ENCODE data around the gene RPL28. TPM values are rescaled to one million over a fixed set of nuclear protein-coding genes. Genes with fewer than 3 reads are reported as not detected.
A peak's percentile ranks its signal among the peaks of the same experiment; 100 is the strongest.

RPL28 gene
- total RNA-seq, 2 experiments from 2014 or later = 2,948 to 3,082 TPM

GRCh38 chr19:55345818-55346724, 39.7 kb upstream of the RPL28 start:
- ATAC-seq = no peak
- H3K27ac Mint-ChIP-seq = no peak overlapping the region
- DNase-seq = no peak
- H3K36me3 Mint-ChIP-seq (ENCODE audit: low read depth) = peaks cover 8% of the 10 kb centered on the region
- CTCF ChIA-PET = interaction anchor here (1.5 kb wide), 1 partner anchor 45 kb away, joined by 3 read pairs; no protein-coding TSS in a partner anchor
- peaks cover 2% of the 10 kb centered on the region for H3K27me3 Mint-ChIP-seq (ENCODE audit: low read depth)
- no peaks in the 10 kb centered on the region for H3K9me3 Mint-ChIP-seq (ENCODE audit: insufficient read depth)
- POLR2A ChIA-PET = interaction anchor here (1.3 to 1.4 kb wide), 2 partner anchors 37 to 44 kb away, joined by 4 to 5 read pairs; no protein-coding TSS in a partner anchor
- no peak overlapping the region for H3K4me3 Mint-ChIP-seq
- peaks cover 13% of the 10 kb centered on the region for H3K4me1 Mint-ChIP-seq (ENCODE audit: low read depth)

GRCh38 chr19:55346725-55347441, 38.8 kb upstream of the RPL28 start:
- ATAC-seq (no peak), DNase-seq (no peak)
- Mint-ChIP-seq H3K36me3 (ENCODE audit: low read depth) (peaks cover 7% of the 10 kb centered on the region), H3K27ac (no peak overlapping the region), H3K4me1 (ENCODE audit: low read depth) (peaks cover 16% of the 10 kb centered on the region), H3K9me3 (ENCODE audit: insufficient read depth) (no peaks in the 10 kb centered on the region), H3K27me3 (ENCODE audit: low read depth) (peaks cover 10% of the 10 kb centered on the region), H3K4me3 (no peak overlapping the region)
- ChIA-PET POLR2A (interaction anchor here (0.8 to 1.6 kb wide), 4 partner anchors 8 to 87 kb away, joined by 4 to 6 read pairs (median 4); no protein-coding TSS in a partner anchor), CTCF (interaction anchor here (1.5 kb wide), 1 partner anchor 45 kb away, joined by 3 read pairs; no protein-coding TSS in a partner anchor)

- no peak for DNase-seq
- H3K36me3 Mint-ChIP-seq (ENCODE audit: low read depth) = peaks cover 7% of the 10 kb centered on the region
- H3K27me3 Mint-ChIP-seq (ENCODE audit: low read depth) = peaks cover 15% of the 10 kb centered on the region
- no peak overlapping the region for H3K4me3 Mint-ChIP-seq
- peaks cover 22% of the 10 kb centered on the region for H3K4me1 Mint-ChIP-seq (ENCODE audit: low read depth)
- ChIA-PET CTCF (no interaction called here), POLR2A (interaction anchor here (0.8 to 1.6 kb wide), 3 partner anchors 8 to 88 kb away, joined by 4 to 6 read pairs (median 4); no protein-coding TSS in a partner anchor)
- no peaks in the 10 kb centered on the region for H3K9me3 Mint-ChIP-seq (ENCODE audit: insufficient read depth)
- H3K27ac Mint-ChIP-seq = no peak overlapping the region
- no peak for ATAC-seq
These were observed 38.2 kb upstream of the RPL28 start for GRCh38 chr19:55347442-55348009.

GRCh38 chr19:55348317-55349034, 37.3 kb upstream of the RPL28 start:
- ChIA-PET CTCF (no interaction called here), POLR2A (interaction anchor here (0.8 to 1.6 kb wide), 3 partner anchors 9 to 89 kb away, joined by 3 to 10 read pairs (median 6); partner anchors contain the start of gene KMT5C)
- peaks cover 3% of the 10 kb centered on the region for H3K36me3 Mint-ChIP-seq (ENCODE audit: low read depth)
- ATAC-seq = no peak
- DNase-seq = no peak
- peaks cover 24% of the 10 kb centered on the region for H3K27me3 Mint-ChIP-seq (ENCODE audit: low read depth)
- peaks cover 32% of the 10 kb centered on the region for H3K4me1 Mint-ChIP-seq (ENCODE audit: low read depth)
- H3K4me3 Mint-ChIP-seq = no peak overlapping the region
- H3K9me3 Mint-ChIP-seq (ENCODE audit: insufficient read depth) = no peaks in the 10 kb centered on the region
- H3K27ac Mint-ChIP-seq = no peak overlapping the region

- H3K27me3 Mint-ChIP-seq (ENCODE audit: low read depth) = peaks cover 36% of the 10 kb centered on the region
- ATAC-seq (no peak), DNase-seq (no peak)
- ChIA-PET POLR2A (interaction anchor here (0.8 kb wide), 1 partner anchor 11 kb away, joined by 3 read pairs; the partner anchor contains the start of gene KMT5C), CTCF (interaction anchor here (0.9 kb wide), 1 partner anchor 153 kb away, joined by 3 read pairs; no protein-coding TSS in a partner anchor)
- no peaks in the 10 kb centered on the region for H3K36me3 Mint-ChIP-seq (ENCODE audit: low read depth)
- no peaks in the 10 kb centered on the region for H3K9me3 Mint-ChIP-seq (ENCODE audit: insufficient read depth)
- H3K4me1 Mint-ChIP-seq (ENCODE audit: low read depth) = peaks cover 37% of the 10 kb centered on the region
- H3K4me3 Mint-ChIP-seq = no peak overlapping the region
- H3K27ac Mint-ChIP-seq = no peak overlapping the region
These were observed 35.0 kb upstream of the RPL28 start for GRCh38 chr19:55350620-55351315.

- Mint-ChIP-seq H3K4me1 (ENCODE audit: low read depth) (peaks cover 37% of the 10 kb centered on the region), H3K27me3 (ENCODE audit: low read depth) (peaks cover 37% of the 10 kb centered on the region), H3K36me3 (ENCODE audit: low read depth) (no peaks in the 10 kb centered on the region), H3K9me3 (ENCODE audit: insufficient read depth) (no peaks in the 10 kb centered on the region), H3K27ac (no peak overlapping the region), H3K4me3 (no peak overlapping the region)
- CTCF ChIA-PET = interaction anchor here (0.8 kb wide), 1 partner anchor 13 kb away, joined by 5 read pairs; the partner anchor contains the start of gene KMT5C
- DNase-seq (peak; percentile 38), ATAC-seq (no peak)
- POLR2A ChIA-PET = interaction anchor here (2.8 kb wide), 1 partner anchor 13 kb away, joined by 16 read pairs; the partner anchor contains the start of gene KMT5C
These were observed 33.7 kb upstream of the RPL28 start for GRCh38 chr19:55352040-55352439.

- ATAC-seq = no peak
- ChIA-PET CTCF (interaction anchor here (0.8 kb wide), 1 partner anchor 13 kb away, joined by 5 read pairs; the partner anchor contains the start of gene KMT5C), POLR2A (interaction anchor here (2.8 kb wide), 1 partner anchor 13 kb away, joined by 16 read pairs; the partner anchor contains the start of gene KMT5C)
- H3K36me3 Mint-ChIP-seq (ENCODE audit: low read depth) = no peaks in the 10 kb centered on the region
- no peak for DNase-seq
- no peaks in the 10 kb centered on the region for H3K9me3 Mint-ChIP-seq (ENCODE audit: insufficient read depth)
- peaks cover 42% of the 10 kb centered on the region for H3K27me3 Mint-ChIP-seq (ENCODE audit: low read depth)
- peak overlapping the region; percentile 55 for H3K27ac Mint-ChIP-seq
- H3K4me1 Mint-ChIP-seq (ENCODE audit: low read depth) = peaks cover 37% of the 10 kb centered on the region
- H3K4me3 Mint-ChIP-seq = no peak overlapping the region
These were observed 33.1 kb upstream of the RPL28 start for GRCh38 chr19:55352549-55353145.

- DNase-seq (no peak), ATAC-seq (no peak)
- H3K4me3 Mint-ChIP-seq = peak overlapping the region; percentile 67
- ChIA-PET POLR2A (interaction anchor here (2.8 kb wide), 1 partner anchor 14 kb away, joined by 16 read pairs; the partner anchor contains the start of gene KMT5C), CTCF (no interaction called here)
- H3K9me3 Mint-ChIP-seq (ENCODE audit: insufficient read depth) = no peaks in the 10 kb centered on the region
- H3K27ac Mint-ChIP-seq = no peak overlapping the region
- H3K36me3 Mint-ChIP-seq (ENCODE audit: low read depth) = no peaks in the 10 kb centered on the region
- H3K27me3 Mint-ChIP-seq (ENCODE audit: low read depth) = peaks cover 42% of the 10 kb centered on the region
- peaks cover 37% of the 10 kb centered on the region for H3K4me1 Mint-ChIP-seq (ENCODE audit: low read depth)
These were observed 32.4 kb upstream of the RPL28 start for GRCh38 chr19:55353356-55353802.

- Mint-ChIP-seq H3K36me3 (ENCODE audit: low read depth) (no peaks in the 10 kb centered on the region), H3K27me3 (ENCODE audit: low read depth) (peaks cover 42% of the 10 kb centered on the region), H3K4me1 (ENCODE audit: low read depth) (peaks cover 37% of the 10 kb centered on the region), H3K27ac (peak overlapping the region; percentile 15), H3K9me3 (ENCODE audit: insufficient read depth) (no peaks in the 10 kb centered on the region), H3K4me3 (peak overlapping the region; percentile 67)
- POLR2A ChIA-PET = interaction anchor here (2.8 kb wide), 1 partner anchor 15 kb away, joined by 16 read pairs; the partner anchor contains the start of gene KMT5C
- DNase-seq (peak; percentile 75), ATAC-seq (peak; percentile 88)
- CTCF ChIA-PET = no interaction called here
These were observed 31.7 kb upstream of the RPL28 start for GRCh38 chr19:55353803-55354697.

Data from activated CD8-positive, alpha-beta T cell treated with anti-CD3 and anti-CD28 coated beads, Interleukin-2, amount 10 ng/mL, durations not matched to agents 7 days and 5 days (primary cell).